ENCODE measurements around the gene KIF1C. TPM values are rescaled to one million over a fixed set of nuclear protein-coding genes. Genes with fewer than 3 reads are reported as not detected.

KIF1C gene
- total RNA-seq, 2 donors from 2014 or later = 59.5 to 88.9 TPM

- intact Hi-C loops (cut with DNase I) = no loop called here
- TF ChIP-seq POLR2A (IDR thresholded peaks at IDR 0.05) (no peak), CTCF (IDR thresholded peaks at IDR 0.05) (no peak), POLR2AphosphoS5 (IDR thresholded peaks at IDR 0.05) (no peak)
- Histone ChIP-seq H3K36me3 (peaks cover 5 to 17% of the 10 kb centered on the region in 2 donors), H3K4me1 (replicated peaks) (no peaks in the 10 kb centered on the region), H3K9me3 (no peaks in the 10 kb centered on the region), H3K27ac (no peak overlapping the region), H3K4me3 (no peak overlapping the region), H3K27me3 (replicated peaks; ENCODE audit: insufficient read depth) (no peaks in the 10 kb centered on the region)
- no peak for DNase-seq (ENCODE audit: low spot score)
- WGBS = 92% methylated on average over 4 of the region's 4 CpGs
Observed at GRCh38 chr17:5014357-5014756, 16.6 kb downstream of the KIF1C start.

GRCh38 chr17:5019475-5019956 is 21.8 kb downstream of the KIF1C start:
- TF ChIP-seq CTCF (IDR thresholded peaks at IDR 0.05) (no peak), POLR2A (IDR thresholded peaks at IDR 0.05) (no peak), POLR2AphosphoS5 (IDR thresholded peaks at IDR 0.05) (no peak)
- no peaks in the 10 kb centered on the region for H3K9me3 ChIP-seq
- intact Hi-C loops (cut with DNase I) = no loop called here
- H3K4me1 ChIP-seq (replicated peaks) = no peaks in the 10 kb centered on the region
- no peaks in the 10 kb centered on the region for H3K27me3 ChIP-seq (replicated peaks; ENCODE audit: insufficient read depth)
- H3K36me3 ChIP-seq = peaks cover 5 to 35% of the 10 kb centered on the region in 2 donors
- WGBS = 6% methylated on average over 1 of the region's 1 CpG
- DNase-seq (ENCODE audit: low spot score) = no peak
- H3K4me3 ChIP-seq = no peak overlapping the region
- no peak overlapping the region for H3K27ac ChIP-seq

GRCh38 chr17:5020502-5021023 is 22.8 kb downstream of the KIF1C start:
- TF ChIP-seq POLR2A (IDR thresholded peaks at IDR 0.05) = no peak
- no peak for TF ChIP-seq CTCF (IDR thresholded peaks at IDR 0.05)
- no peak for TF ChIP-seq POLR2AphosphoS5 (IDR thresholded peaks at IDR 0.05)
- WGBS = 84% methylated on average over 20 of the region's 20 CpGs
- Histone ChIP-seq H3K27ac (no peak overlapping the region), H3K27me3 (replicated peaks; ENCODE audit: insufficient read depth) (no peaks in the 10 kb centered on the region), H3K36me3 (peaks cover 5 to 35% of the 10 kb centered on the region in 2 donors), H3K4me1 (replicated peaks) (no peaks in the 10 kb centered on the region), H3K4me3 (no peak overlapping the region), H3K9me3 (no peaks in the 10 kb centered on the region)
- DNase-seq (ENCODE audit: low spot score) = no peak
- intact Hi-C loops (cut with DNase I) = no loop called here

- 91% methylated on average over 28 of the region's 30 CpGs for WGBS
- no peak overlapping the region for H3K27ac ChIP-seq
- intact Hi-C loops (cut with DNase I) = no loop called here
- no peak overlapping the region for H3K4me3 ChIP-seq
- H3K4me1 ChIP-seq (replicated peaks) = no peaks in the 10 kb centered on the region
- no peaks in the 10 kb centered on the region for H3K9me3 ChIP-seq
- no peak for TF ChIP-seq POLR2A (IDR thresholded peaks at IDR 0.05)
- no peak for TF ChIP-seq POLR2AphosphoS5 (IDR thresholded peaks at IDR 0.05)
- TF ChIP-seq CTCF (IDR thresholded peaks at IDR 0.05) = no peak
- no peak for DNase-seq (ENCODE audit: low spot score)
- peaks cover 0 to 35% of the 10 kb centered on the region in 2 donors for H3K36me3 ChIP-seq
- H3K27me3 ChIP-seq (replicated peaks; ENCODE audit: insufficient read depth) = no peaks in the 10 kb centered on the region
Observed at GRCh38 chr17:5022171-5022711, 24.5 kb downstream of the KIF1C start.

GRCh38 chr17:5023588-5024147 is 25.9 kb downstream of the KIF1C start:
- H3K27ac ChIP-seq = no peak overlapping the region
- H3K36me3 ChIP-seq = peaks cover 0 to 28% of the 10 kb centered on the region in 2 donors
- no peak for DNase-seq (ENCODE audit: low spot score)
- WGBS = 94% methylated on average over 27 of the region's 29 CpGs
- no peaks in the 10 kb centered on the region for H3K4me1 ChIP-seq (replicated peaks)
- no peaks in the 10 kb centered on the region for H3K27me3 ChIP-seq (replicated peaks; ENCODE audit: insufficient read depth)
- TF ChIP-seq POLR2AphosphoS5 (IDR thresholded peaks at IDR 0.05) = no peak
- TF ChIP-seq CTCF (IDR thresholded peaks at IDR 0.05) = no peak
- TF ChIP-seq POLR2A (IDR thresholded peaks at IDR 0.05) = no peak
- H3K9me3 ChIP-seq = no peaks in the 10 kb centered on the region
- H3K4me3 ChIP-seq = no peak overlapping the region
- intact Hi-C loops (cut with DNase I) = no loop called here

All from prostate gland (tissue), 2 donors.